ENCODE measurements around the gene APOA1.
"Not testable (repeated sequence)": the region's sequence is repeated elsewhere in the genome, so short reads cannot be mapped to it uniquely, and the experiment has no call there.

APOA1 gene

DNA sequence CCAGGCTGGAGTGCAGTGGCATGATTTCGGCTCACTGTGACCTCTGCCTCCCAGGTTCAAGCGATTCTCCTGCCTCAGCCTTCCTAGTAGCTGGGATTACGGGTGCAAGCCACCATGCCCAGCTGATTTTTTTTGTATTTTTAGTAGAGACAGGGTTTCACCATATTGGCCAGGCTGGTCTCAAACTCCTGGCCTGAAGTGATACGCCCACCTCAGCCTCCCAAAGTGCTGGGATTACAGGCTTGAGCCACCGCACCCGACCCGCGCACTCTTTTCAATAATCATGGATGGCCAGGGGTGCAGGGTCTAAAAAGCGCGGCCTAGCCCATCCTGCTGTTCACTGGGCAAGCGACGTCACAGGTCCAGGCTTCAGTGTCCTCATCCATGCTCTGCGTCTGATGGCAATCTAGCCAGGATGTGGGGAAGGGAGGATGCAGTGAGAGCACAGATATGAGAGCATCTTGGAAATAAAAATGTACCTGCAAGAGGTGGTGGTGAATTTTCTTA, 2.8 kb downstream of the APOA1 start:
- DNase-seq (ENCODE audit: low read depth in 2 of 2) = not testable (repeated sequence)

- no peak for DNase-seq (ENCODE audit: low read depth in 2 of 2)
These were observed 3.4 kb downstream of the APOA1 start for GRCh38 chr11:116833816-116834534.

DNA sequence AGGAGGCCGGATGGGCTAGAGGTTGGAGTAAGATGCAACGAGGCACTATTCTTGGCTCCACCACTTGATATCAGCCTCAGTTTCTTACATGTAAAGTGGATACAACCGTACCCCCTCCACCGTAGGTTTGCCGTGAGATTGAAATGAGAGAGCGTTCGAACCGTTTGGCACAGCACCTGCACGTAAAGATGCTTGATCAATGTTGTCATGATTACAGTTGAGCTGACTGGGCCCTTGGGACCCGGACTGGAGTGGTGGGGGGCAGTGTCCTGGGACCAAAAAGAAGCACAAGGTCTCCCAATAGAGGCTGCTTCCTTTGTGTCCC, 4.0 kb downstream of the APOA1 start:
- no peak for DNase-seq (ENCODE audit: low read depth in 2 of 2)

- no peak for DNase-seq (ENCODE audit: low read depth in 2 of 2)
These were observed 4.8 kb downstream of the APOA1 start for GRCh38 chr11:116832350-116833290.

DNA sequence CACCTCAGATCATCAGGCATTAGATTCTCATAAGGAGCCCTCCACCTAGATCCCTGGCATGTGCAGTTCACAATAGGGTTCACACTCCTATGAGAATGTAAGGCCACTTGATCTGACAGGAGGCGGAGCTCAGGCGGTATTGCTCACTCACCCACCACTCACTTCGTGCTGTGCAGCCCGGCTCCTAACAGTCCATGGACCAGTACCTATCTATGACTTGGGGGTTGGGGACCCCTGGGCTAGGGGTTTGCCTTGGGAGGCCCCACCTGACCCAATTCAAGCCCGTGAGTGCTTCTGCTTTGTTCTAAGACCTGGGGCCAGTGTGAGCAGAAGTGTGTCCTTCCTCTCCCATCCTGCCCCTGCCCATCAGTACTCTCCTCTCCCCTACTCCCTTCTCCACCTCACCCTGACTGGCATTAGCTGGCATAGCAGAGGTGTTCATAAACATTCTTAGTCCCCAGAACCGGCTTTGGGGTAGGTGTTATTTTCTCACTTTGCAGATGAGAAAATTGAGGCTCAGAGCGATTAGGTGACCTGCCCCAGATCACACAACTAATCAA, 5.6 kb downstream of the APOA1 start:
- no peak for DNase-seq (ENCODE audit: low read depth in 2 of 2)

GRCh38 chr11:116830184-116830912, 7.1 kb downstream of the APOA1 start:
- DNase-seq (ENCODE audit: low read depth in 2 of 2) = no peak

GRCh38 chr11:116829525-116830183, 7.8 kb downstream of the APOA1 start, which contains the start of gene APOC3:
Gene APOC3, plus strand, starts transcription at chr11:116829907. Its CDS starts 676 bp downstream, at chr11:116830583.
- no peak for DNase-seq (ENCODE audit: low read depth in 2 of 2)

DNA sequence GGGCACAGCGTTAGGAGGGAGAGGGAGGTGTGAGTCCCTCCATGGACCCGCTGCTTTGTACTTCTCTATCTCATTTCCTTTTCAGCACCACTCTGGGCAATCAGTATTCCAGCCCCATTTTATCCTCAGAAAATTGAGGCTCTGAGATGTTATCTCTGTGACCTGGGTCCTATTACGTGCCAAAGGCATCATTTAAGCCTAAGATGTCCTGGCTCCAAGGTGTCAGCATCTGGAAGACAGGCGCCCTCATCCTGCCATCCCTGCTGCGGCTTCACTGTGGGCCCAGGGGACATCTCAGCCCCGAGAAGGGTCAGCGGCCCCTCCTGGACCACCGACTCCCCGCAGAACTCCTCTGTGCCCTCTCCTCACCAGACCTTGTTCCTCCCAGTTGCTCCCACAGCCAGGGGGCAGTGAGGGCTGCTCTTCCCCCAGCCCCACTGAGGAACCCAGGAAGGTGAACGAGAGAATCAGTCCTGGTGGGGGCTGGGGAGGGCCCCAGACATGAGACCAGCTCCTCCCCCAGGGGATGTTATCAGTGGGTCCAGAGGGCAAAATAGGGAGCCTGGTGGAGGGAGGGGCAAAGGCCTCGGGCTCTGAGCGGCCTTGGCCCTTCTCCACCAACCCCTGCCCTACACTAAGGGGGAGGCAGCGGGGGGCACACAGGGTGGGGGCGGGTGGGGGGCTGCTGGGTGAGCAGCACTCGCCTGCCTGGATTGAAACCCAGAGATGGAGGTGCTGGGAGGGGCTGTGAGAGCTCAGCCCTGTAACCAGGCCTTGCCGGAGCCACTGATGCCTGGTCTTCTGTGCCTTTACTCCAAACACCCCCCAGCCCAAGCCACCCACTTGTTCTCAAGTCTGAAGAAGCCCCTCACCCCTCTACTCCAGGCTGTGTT, 8.5 kb downstream of the APOA1 start:
- DNase-seq (ENCODE audit: low read depth in 2 of 2) = no peak

DNA sequence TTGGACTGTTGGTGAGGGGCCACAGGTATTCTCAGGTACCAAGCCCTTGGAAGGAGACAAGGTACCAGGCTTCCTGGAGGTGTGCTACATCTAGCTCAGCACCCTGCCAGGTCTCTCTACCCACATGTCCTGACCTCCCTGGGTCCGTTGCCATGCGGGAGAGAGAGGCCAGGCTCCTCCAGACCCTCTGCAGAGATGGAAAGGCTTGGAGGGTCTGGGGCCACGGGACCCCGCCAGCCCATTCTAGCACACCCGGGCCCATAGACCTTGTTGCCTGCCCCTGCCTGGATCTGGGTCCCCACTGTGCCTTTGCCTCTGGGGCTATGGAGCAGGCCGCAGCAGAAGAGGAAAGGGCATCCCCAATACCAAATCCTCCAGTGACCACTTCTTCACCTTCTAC, 10.0 kb downstream of the APOA1 start:
- no peak for DNase-seq (ENCODE audit: low read depth in 2 of 2)

DNA sequence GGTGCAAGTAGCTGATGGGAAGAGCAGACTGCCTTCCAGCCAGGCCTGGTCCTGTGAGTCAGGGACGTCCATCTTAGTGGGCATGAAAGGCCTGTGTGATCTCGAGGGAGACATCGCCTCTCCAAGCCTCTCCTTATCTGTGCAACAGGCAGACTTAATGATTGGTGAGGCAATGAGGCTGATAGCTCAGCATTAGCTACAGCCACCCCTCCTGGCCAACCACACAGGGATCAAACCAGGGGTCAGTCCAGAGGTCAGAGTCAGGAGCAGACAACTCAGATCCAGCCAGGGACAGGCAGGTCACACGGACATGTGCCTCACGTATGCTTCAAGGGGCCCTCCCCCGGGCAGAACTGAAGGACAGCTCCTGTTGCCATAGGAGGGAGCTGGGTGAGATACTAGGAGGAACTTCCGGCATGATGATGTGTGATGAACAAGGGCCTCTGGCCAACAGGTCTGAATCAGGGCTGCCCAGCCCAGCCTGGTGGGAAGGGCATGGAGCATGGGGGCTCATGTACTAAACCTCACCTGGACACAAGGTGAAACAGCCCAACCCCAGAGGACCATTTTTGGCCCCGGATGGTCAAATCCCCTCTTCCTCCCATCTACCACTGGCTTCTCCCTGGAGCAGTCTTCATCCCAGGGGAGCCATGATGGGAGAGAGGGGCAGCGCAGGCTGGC, 10.5 kb downstream of the APOA1 start:
- no peak for DNase-seq (ENCODE audit: low read depth in 2 of 2)

DNA sequence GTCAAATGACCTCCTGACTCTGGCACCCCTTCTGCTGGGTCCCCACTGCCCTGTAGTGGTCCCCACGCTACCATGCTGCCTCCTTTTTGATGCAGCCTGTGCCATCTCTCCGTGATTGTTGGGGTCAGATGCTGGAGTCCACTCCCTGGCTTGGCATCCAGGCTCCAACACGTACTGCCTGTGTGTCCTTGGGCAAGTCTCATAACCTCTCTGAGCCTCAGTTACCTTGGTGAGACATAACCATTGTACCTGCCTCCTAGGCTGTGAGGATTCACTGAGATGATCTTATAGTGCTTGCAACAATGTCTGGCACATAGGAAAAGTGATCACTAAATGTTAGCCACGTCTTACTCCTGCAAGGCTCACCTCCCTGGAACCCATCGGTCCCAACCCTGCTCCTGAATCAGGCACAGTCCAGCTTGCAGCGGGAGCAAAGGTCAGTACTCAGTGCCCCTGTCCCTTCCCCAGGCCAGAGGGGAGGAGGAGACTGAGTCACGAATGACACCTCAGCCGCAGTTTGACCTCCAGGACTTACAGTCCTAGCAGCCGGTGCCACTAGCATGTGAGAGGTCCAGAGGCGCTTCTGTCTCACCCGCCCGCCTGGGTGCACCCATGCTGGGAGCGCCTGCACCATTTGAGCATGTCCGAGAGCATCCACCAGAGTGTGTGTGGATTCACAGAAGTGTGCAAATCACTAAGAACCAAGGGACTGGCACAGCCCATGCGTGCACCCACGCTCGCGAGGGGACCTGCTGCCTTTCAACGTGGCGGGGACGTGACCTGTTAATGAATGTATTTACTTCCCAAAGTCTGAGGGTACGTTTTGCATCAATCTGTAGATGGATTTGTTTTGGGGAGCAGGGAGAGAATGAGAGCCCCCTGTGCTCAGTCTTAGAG, 11.3 kb downstream of the APOA1 start:
- DNase-seq (ENCODE audit: low read depth in 2 of 2) = no peak

DNA sequence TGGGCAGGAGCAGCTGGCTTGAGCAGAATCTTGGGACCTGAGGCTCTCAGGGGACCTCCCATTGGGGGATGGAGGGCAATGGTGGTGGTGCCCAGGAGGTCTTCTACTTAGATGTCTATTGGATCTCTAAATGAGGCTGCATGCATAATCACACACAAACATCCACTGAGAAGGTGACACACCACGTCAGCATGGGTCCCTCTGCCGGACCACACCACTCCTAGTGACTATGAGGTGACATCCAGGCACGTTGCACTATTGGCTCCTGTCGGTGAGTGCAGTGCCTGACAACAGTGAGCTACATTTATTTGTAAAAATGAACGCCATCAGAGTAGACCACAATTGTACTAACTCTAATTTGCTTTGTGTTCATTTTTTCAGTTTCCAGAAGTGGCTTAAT, 12.0 kb downstream of the APOA1 start:
- no peak for DNase-seq (ENCODE audit: low read depth in 2 of 2)

DNA sequence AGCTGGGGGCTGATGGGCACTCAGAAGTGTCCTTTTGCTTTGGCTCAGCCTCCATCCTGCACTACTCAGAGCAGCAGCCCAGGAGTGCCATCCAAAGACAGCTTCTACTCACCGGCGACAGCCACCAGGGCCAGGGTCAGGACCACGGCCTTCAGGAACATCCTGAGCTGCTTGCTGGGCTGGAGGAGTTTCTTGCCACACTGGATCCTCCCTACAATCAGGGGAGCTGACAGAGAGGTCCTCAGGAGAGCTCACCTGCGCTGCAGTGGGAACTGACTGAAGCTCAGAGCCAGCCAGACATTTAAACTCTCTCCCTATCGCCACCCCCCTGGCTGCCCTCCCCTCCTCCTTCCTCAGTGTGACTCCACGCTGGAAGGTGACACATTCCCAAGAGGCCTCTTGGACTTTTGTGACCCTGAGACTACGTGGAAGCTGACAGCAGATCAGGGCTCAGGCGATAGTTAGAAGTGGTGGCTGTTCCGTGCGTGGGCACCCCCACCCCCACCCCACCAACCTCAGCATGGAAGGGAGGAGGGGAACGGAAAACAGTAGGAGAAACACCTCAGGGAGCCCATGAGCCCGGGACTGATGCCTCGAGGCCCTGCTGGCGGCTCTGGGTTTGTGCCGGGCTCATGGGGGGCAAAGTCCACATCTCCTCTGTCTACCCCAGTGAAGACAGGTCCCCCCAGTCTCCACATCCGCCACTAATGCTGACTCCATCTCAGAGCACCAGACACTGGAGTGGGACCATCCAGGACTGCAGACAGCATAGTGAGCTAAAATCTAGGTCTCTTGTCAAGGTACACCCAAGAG, 14.2 kb downstream of the APOA1 start, which contains the start of gene APOA4:
APOA4 (minus strand) TSS at position 274 of the 813 bp plus-strand sequence; CDS start at position 161, 113 bp downstream.
- no peak for DNase-seq (ENCODE audit: low read depth in 2 of 2)

DNA sequence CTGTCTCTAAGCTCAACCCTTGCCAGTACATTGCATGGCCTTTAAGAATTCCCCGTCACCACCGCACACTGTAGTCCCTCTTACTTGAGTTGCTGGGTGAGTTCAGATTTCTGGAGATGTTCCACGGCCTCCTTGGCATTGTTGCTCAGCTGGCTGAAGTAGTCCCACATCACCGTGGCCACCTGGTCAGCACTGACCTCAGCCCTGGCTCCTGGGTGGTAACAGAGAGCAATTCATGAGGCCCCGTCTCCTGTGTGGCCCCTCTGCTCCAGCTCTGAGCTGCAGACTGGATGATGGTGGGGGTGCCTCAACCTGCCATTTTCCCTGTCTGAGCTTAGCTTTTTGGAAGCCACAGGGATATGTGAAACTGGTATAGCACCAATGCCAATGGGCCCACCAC, 14.8 kb downstream of the APOA1 start:
- DNase-seq (ENCODE audit: low read depth in 2 of 2) = no peak

DNA sequence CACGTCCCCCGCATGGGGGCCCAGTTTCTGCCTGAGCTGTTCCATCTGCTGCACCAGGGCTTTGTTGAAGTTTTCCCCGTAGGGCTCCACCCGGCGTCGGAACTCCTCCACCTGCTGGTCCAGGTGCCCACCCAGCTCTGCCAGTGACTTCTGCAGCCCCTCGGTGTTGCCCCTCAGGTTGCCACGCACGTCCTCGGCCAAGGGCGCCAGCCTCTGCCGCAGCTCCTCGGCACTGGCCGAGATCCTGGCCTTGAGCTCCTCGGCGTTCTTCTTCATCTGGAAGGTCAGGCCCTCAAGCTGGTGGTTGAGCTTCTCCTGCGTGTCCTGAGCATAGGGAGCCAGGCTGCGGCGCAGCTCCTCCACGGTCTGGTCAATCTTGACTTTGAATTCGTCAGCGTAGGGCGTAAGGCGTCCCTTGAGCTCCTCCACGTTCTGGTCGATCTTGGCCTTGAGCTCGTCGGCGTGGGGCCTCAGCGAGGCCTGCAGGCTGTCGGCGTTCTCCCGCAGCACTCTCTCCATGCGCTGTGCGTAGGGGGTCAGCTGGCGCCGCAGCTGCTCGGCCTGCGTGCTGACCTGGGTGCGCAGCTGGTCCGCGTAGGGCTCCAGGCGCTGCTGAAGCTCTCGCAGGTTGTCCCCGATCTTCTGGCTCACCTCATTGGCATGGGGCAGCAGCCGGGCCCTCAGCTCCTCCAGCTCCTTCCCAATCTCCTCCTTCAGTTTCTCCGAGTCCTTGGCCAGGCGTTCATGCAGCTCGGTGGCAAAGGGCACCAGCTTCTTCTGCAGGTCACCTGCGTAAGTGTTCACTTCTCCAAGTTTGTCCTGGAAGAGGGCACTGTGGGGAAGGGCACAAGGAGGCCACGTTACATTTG, 16.1 kb downstream of the APOA1 start:
- no peak for DNase-seq (ENCODE audit: low read depth in 2 of 2)

- DNase-seq (ENCODE audit: low read depth in 2 of 2) = no peak
These were observed 18.4 kb downstream of the APOA1 start for GRCh38 chr11:116819049-116819448.

GRCh38 chr11:116814502-116814901, 22.9 kb downstream of the APOA1 start:
- no peak for DNase-seq (ENCODE audit: low read depth in 2 of 2)
